Nephron progenitor cell (in vitro differentiated cells): ENCODE data around the gene HOXB7.

Experiments
- DNase-seq: peaks from one replicate; pipeline ENCODE4 v3.0.0; 2021
- H3K27ac Mint-ChIP-seq: 2 replicates; pipeline ENCODE4 v1.8.0; 2021; ENCODE audit warnings: mild to moderate bottlenecking, moderate library complexity, mixed read lengths
- H3K27me3 Mint-ChIP-seq: 2 replicates; pipeline ENCODE4 v1.8.0; 2021; ENCODE audit warnings: mild to moderate bottlenecking, low read depth, mixed read lengths; ENCODE audit not compliant: poor library complexity
- H3K36me3 Mint-ChIP-seq: 2 replicates; pipeline ENCODE4 v1.8.0; 2021; ENCODE audit warnings: low read depth, mixed read lengths
- H3K4me1 Mint-ChIP-seq: 2 replicates; pipeline ENCODE4 v1.8.0; 2021; ENCODE audit warnings: mixed read lengths
- H3K4me3 Mint-ChIP-seq: 2 replicates; pipeline ENCODE4 v1.8.0; 2021; ENCODE audit warnings: mild to moderate bottlenecking, moderate library complexity, mixed read lengths
- H3K9me3 Mint-ChIP-seq: 2 replicates; pipeline ENCODE4 v1.8.0; 2021; ENCODE audit warnings: mild to moderate bottlenecking, moderate library complexity, mixed read lengths
- CTCF ChIP-seq: fragments of 200-600 bp; sonication (generic); IDR thresholded peaks from 2 replicates; pipeline ENCODE4 v1.5.0; 2021; ENCODE audit warnings: antibody characterized with exemption

Gene HOXB7

GRCh38 chr17:48601539-48602425 is 9.0 kb downstream of the HOXB7 start:
- Mint-ChIP-seq H3K4me3 (peak overlapping the region; percentile 99), H3K27me3 (peaks cover 10% of the 10 kb centered on the region), H3K4me1 (peaks cover 61% of the 10 kb centered on the region), H3K36me3 (peaks cover 89% of the 10 kb centered on the region), H3K9me3 (no peaks in the 10 kb centered on the region), H3K27ac (peak overlapping the region; percentile 100)
- DNase-seq, result no peak
- no peak for TF ChIP-seq CTCF

DNA sequence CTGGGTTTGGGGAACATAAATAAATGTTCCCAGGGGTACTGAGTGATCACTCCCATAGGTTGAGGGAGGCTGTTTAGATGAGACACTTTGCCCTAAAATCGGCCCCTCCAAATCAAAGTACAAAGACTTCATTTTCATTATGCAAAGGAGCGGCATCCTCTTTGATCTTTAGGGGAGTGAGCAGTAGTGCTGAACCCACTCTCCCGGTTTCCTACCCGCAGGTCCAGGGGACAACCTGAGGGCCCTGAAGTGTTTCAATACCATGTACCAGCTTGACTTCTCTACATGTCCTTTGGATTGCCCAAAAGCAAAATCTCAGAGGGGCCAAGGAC is 9.6 kb downstream of the HOXB7 start:
- Mint-ChIP-seq H3K4me3 (peak overlapping the region; percentile 99), H3K27ac (peak overlapping the region; percentile 100)

GRCh38 chr17:48600244-48601098 is 10.3 kb downstream of the HOXB7 start:
- Mint-ChIP-seq H3K9me3 (no peaks in the 10 kb centered on the region), H3K27me3 (peaks cover 14% of the 10 kb centered on the region), H3K4me3 (peak overlapping the region; percentile 99), H3K27ac (peak overlapping the region; percentile 100), H3K4me1 (peaks cover 58% of the 10 kb centered on the region), H3K36me3 (peaks cover 96% of the 10 kb centered on the region)
- TF ChIP-seq CTCF, result no peak
- DNase-seq, result no peak

More for the DNA sequence above, 9.6 kb downstream of the HOXB7 start:
- no peak for DNase-seq
- TF ChIP-seq CTCF, result no peak
- H3K27me3 Mint-ChIP-seq, result peaks cover 10% of the 10 kb centered on the region
- peaks cover 58% of the 10 kb centered on the region for H3K4me1 Mint-ChIP-seq
- H3K9me3 Mint-ChIP-seq, result no peaks in the 10 kb centered on the region
- H3K36me3 Mint-ChIP-seq, result peaks cover 89% of the 10 kb centered on the region

DNA sequence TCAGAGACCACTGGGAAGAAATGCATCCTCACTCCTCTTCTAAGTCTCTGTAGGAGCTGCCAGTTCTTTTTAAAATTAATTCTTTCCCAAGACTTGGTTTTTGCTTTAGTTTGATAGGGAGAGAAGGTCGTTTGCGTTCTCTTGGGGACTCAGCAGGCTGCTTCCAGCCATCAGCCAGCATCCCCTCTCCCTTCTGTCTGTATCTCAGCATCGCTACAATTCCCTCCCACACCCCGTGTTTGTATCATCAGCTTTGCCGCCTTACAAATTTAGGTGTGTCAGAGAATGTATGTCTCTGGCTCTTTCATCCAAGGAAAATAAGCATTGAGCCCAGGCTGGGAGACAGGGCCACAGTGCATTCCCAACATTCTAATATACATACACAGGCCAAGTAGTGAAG is 11.5 kb downstream of the HOXB7 start:
- Mint-ChIP-seq H3K4me1 (peaks cover 60% of the 10 kb centered on the region), H3K9me3 (no peaks in the 10 kb centered on the region), H3K27me3 (peaks cover 19% of the 10 kb centered on the region), H3K27ac (peak overlapping the region; percentile 100), H3K36me3 (peaks cover 99% of the 10 kb centered on the region), H3K4me3 (peak overlapping the region; percentile 99)
- no peak for TF ChIP-seq CTCF
- DNase-seq, result no peak

DNA sequence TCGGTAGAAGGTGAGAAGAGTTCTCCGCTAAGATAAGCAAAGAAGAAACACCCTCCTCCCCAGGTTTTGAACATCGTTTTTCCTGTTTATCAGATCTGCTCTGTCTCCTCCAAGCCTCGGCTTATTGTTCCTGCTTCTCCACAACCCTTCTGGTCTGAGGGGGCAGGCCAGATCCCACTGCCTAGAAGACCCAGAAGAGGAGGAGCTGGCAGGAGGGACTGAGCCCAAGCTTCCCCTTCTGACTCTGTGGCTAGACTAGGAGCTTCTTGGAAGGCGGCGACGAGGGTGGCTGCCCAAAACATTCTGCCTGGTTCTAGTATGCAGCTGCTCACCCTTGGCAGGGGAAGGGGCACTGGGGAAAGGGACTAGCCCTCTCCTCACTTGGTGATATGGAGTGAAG is 12.1 kb downstream of the HOXB7 start:
- H3K36me3 Mint-ChIP-seq, result peaks cover 99% of the 10 kb centered on the region
- no peaks in the 10 kb centered on the region for H3K9me3 Mint-ChIP-seq
- peak overlapping the region; percentile 99 for H3K4me3 Mint-ChIP-seq
- peaks cover 60% of the 10 kb centered on the region for H3K4me1 Mint-ChIP-seq
- H3K27me3 Mint-ChIP-seq, result peaks cover 21% of the 10 kb centered on the region
- DNase-seq, result no peak
- TF ChIP-seq CTCF, result no peak
- peak overlapping the region; percentile 100 for H3K27ac Mint-ChIP-seq
